Fibroblast of gingiva (primary cell): ENCODE data around the gene MPL.
A peak's percentile ranks its signal among the peaks of the same experiment; 100 is the strongest.
"Not testable (repeated sequence)": the region's sequence is repeated elsewhere in the genome, so short reads cannot be mapped to it uniquely, and the experiment has no call there.

ENCODE experiments used
- DNase-seq: peaks from one replicate; pipeline ENCODE4 v3.0.0-alpha.2; 2011; ENCODE audit warnings: low read depth

MPL gene

DNA sequence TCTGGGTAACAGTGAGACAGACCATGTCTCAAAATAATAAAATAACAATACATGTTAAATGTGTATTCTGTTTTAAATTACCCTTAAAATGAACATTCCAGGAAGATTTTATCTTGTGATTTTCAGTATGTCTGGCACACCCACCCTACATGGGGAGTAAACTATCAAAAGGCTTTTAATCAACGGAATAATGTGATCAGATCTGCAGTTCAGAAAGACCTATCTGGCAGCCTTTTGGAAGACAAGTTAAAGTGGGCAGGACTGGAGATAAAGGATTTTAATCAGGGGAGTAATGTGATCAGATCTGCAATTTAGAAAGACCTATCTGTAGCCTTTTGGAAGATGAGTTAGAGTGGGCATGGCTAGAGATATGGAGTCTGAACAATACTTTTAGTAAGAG, 41.9 kb downstream of the MPL start:
- no peak for DNase-seq

DNA sequence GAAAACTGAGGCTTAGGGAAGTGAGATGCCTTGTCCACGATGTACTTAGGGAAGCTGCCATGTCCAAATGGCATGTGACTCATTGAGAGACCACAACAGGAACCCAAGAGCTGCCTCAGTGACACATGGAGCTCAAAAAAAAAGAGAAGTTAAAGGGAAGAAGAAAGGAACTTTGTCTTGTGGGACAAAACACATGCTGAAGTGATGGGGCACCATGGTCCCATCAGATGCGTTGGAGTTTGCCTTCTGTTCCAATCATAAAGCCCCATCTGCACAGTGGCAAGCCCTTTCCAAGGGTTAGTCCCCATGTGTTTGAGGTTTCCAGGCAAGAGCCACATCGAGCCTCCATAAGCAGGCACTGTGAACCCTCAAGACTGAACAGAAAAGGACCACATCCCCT, 44.0 kb downstream of the MPL start:
- DNase-seq, result no peak

DNA sequence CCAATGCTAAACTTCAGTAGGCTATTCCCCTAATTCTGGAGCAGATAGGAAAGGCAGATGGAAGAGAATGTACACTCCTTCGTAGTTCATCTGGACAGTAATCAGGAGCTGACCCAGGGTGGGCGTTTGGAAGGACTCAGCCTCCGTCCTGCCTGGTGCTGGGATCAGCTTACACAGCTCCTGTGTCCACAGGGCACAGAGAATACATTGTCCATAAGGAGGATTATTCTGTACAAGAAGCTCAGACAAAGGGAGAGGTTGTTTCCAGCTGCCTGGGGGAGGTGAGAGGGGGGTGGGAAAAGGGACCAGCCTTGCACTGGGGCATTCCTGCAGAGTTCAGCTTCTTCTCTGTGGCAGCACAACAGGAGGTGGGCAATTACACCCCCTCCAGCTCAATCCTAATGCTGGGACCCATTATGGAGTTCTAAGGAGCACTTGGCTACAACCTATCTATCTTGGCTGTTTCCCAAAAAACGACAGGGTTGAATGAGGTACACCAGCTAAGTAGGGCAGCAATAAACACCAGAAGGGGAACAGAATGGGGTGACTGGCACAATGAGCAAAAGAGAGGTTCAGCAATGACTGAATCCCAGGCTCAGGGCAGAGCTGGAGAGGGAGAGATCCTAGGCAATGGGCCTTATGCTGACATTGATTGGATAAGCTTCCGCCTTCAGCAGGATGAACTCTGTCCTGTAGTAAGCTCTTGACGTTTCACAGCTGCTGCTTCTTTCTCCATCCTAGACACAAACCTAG, 44.6 kb downstream of the MPL start:
- DNase-seq, result no peak

DNA sequence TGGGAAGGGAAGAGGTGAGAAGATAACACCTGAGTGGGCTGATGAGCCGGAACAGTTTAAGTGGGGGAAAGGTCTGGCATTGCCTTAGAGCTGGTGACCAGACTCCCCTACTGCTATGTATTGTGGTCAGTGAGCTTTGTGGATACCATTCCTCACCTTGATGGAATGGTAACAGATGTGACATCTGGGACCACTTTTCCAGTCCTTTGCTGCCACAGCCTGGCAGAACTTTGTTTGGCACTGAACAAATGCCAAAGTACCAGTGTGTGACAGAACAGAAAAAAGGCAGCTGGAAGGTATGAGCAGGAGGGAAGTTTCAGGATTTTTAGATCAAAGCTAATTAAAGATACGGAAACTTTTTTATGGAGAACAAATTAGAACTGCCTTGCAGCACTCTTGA, 45.8 kb downstream of the MPL start:
- no peak for DNase-seq

DNA sequence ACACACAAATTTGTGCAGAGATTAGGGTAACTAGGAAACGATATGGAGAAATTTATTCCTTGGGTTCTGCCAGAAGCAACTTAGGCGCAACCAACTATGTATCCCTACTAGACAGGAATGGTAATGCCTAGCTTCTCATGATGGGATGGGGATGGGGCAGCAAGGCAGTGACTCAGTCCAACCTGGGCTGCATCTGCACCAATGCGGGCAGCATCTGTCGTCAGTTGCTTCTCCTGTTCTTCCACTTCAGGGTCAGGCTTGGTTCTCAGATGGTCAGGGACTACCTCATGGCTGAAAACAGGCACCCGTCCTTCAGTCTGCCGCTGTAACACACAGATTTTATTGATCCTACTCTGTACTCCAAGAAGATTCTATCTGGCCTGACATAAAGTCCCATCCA, 49.1 kb downstream of the MPL start:
- DNase-seq, result no peak

DNA sequence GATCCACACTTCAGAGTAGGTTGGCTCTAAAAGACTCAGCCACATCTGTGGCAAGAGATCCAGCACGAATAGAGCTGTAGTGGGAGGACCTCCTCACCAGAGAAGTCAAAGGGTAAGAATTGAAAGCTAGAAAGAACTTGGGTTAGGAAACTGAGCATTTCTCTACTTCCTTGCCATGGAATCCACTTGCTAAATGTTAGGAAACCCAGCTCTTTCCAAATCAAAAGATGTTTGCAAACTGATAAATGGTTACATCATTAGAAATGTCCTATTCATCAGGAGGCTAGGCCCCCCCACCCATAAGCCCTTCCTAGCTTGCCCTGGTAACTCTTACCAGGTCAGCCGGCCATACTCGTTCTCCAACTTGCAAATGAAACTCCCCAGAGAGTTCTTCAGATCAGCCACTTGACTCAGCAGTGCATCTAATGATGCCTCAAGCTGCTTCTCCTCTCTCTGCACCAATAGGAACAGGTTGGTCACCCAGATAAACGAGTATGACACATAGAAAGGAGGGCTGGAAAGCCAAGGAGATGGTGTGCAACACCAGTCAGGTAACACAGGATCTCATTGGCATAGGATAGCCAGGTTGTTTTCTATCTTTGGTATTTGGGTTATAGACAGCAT, 50.5 kb downstream of the MPL start:
- DNase-seq, result peak; percentile 54

DNA sequence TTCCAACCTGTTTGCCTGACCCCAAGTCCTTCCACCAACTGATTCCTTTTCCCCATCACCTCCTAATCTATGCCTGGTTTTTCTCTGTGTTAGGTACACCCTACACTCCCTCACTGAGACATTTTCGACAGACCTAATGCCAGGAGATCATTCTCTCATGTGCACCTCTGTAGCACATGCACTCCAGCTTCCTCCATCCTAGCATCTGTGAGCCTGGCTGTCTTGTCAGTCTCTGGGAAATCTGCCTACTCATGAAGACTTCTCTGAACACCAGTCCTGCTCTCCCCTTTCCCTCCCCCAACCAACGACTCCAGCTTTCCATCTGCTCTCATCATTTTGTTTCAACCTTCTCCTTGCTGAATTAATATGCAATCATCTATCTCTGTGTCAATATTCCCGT, 51.0 kb downstream of the MPL start:
- DNase-seq, result no peak

DNA sequence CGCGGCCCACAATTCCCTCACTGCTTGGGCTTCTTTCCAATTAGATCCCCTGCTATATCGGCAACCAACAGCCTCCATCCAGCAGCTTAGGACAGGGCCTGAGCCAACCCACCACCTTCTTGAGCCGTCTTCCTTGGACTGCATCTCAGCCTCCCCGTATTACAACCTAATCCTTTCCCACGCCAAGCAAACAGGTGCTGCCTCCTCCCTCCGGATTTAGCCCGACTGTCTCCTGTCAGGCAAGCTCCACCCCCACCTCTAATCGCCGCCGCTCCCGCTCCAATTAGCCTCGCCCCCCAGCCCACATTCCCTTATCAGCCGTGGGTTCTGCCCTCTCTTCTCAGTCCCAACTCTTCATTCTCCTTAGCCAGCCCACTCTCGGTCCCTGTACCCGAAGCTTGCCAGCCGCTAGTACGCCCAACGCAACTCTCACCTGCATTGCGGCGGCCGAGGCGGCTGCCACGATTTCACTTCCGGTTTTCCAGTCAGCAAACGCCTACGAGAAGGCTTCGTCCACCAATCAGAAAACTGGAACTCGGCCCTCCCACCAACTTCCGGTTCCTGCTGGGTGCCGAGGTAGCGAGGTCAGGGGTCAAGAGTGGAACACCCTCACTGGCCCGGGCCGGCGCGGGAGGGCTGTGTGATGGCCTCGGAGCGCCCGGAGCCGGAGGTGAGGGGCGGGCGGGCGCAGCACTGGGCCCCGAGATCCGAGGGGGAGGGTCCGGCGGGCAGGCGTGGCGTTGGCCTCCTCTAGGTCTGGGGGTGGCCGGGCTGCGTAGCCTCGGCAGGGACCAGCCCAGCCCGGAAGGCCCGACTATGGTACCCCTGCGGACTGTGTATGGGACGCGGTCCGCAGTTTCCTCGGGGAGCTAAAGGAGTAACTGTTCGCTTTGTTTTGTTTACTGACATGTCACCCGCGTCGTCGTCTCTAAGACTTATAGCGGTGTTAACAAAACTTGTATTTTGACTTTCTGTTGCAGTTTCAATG, 52.0 kb downstream of the MPL start, which contains the start of the genes MED8 and SZT2:
Gene MED8 (minus strand): TSS at position 475 of the 988 bp plus-strand sequence. CDS start 36 bp downstream, at position 439.
Gene SZT2 (plus strand): TSS at position 574 of the 988 bp plus-strand sequence. CDS start 70 bp downstream, at position 644.
- peak; percentile 92 for DNase-seq

DNA sequence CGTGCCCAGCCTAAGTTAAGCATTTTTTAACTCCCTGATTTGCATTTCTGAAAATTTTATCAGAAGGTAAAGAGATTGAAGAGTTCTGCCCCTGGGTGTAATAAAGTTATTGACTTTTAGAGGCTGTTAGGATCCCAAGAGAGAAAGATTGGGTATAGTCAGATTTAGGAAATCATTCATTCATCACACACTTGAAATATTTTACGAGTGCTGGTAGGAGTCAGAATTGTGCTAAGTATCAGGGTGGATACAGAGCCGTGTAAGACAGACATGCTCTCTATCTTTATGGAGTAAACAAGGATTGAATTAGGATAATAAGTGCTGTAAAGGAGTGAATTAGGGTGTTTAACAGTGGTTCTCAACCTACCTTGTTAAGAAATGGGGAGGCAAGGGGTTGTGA, 55.1 kb downstream of the MPL start:
- DNase-seq, result no peak

DNA sequence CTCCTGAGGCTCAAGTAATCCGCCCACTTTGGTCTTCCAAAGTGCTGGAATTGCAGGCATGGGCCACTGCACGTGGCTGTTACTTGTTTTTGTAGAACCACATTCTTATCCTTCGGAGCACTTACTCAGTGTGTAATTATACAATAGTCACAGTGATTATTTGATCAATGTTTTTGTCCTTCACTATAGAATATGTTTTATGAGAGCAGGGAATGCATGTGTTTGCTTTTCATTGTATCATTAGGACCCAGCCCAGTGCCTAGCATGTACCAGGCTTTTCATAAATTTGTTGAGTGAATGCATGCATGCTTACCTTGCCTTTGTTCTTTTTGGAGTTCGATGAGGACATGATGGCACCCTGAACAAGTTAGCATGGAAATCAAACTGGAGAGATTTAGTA, 57.9 kb downstream of the MPL start:
- DNase-seq, result no peak

DNA sequence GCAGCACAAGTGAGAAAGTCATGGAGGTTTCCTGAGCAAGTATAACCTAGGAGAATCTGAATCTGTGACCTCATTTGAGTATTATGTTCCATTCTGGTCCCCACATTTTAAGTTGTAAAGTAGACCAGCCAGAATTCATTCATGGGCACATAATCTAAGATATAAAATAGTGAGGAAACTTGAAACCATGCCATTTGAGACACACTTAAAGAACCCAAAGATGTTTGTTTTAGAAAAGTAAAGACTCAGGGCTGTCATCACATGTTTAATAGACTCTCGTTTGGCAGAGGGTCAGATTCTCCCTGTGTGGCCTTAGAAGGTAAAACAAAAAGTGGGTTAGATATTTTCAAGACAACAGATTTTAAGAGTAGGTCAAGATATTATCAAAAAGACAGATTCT, 58.4 kb downstream of the MPL start:
- DNase-seq, result no peak

DNA sequence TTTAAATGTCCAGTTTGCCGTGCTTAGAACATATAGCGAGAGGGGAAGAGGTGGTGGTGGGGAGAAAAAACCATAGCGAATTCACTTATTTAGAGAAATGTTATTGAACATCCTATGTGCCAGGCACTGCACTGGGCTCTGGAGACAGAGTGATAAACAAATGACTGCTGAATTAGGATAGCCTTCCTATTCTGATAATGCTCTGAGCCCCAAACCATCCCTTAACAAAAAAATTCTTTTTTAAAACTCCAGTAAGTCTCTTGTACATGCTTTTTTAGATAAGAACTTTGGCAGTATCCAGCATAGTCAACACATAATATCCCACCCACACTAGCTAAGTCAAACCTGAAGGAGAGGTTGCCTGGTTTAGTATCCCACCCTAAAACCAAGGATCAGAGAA, 60.6 kb downstream of the MPL start:
- DNase-seq, result no peak

DNA sequence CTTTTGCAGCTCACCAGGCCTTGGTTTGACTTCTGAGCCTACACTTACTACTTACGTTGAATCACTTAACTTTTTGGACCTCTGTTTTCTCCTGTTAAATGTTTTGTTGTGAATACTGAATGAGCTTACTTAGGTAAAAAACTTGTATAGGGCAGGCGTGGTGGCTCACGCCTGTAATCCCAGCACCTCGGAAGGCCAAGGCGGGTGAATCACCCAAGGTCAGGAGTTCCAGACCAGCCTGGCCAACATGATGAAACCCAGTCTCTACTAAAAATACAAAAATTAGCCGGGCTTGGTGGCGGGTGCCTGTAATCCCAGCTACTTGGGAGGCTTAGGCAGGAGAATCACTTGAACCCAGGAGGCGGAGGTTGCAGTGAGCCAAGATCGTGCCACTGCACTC, 62.8 kb downstream of the MPL start:
- DNase-seq, result not testable (repeated sequence)

DNA sequence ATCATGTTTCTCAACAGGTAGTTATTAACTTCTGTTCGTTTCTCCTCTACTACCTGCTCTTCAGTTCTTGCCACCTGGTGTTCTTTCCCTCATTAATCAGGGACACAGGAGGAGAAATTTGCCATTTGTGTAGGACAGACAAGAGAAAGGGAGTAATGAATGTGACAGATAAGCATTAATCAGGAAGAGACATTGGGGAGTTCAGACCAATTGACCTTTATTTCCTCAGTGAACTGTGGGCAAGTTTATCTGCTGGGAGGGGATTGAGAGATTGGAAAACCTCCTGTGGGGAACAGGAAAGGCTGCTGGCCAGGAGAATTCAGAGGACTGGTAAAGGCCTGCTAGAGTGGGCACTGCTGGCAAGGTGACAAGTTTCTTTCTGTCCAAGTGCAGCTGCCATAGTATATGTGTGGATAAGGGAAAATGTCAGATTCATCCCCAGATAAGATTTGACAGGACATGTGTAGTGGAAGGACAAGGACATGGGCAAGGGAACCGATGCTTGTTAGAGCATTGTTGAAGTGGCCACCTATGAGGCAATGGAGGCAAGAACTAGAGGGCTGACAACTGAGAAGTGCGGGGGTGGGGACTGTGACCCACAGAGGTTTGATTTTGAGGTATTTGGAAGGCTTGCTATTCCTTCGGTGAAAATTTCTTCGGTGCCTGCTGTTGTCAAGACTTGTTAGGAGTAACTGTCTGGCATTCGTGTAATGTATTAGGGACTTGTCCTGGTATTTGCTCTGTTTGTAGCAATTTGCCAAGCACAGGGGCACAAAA, 64.7 kb downstream of the MPL start:
- no peak for DNase-seq
